Natural killer cell treated with Interleukin-12 subunit alpha and Interleukin-12 subunit beta and Interleukin-15 and Interleukin-18, amount 100 ng/mL, for 72 hours (primary cell): ENCODE data around the gene NUP153. TPM values are rescaled to one million over a fixed set of nuclear protein-coding genes. Genes with fewer than 3 reads are reported as not detected.

Experiments
- ATAC-seq, 2 donors: fragments of 150-1000 bp; cut with Tn5 transposase in 1 of 2; sonication (Bioruptor Pico), chemical (Tn5 transposase) in 1 of 2; 2 replicates each; pipeline ENCODE4 v1.10.0; 2021
- DNase-seq: peaks from one replicate; pipeline ENCODE4 v3.0.0; 2022; ENCODE audit warnings: low spot score
- H3K27ac Mint-ChIP-seq, 2 donors: 1 replicate in 1 of 2; 2 replicates in 1 of 2; pipeline ENCODE4 v1.8.0; 2022; ENCODE audit warnings: mixed read lengths in 2 of 2, mild to moderate bottlenecking in 1 of 2, moderate library complexity in 1 of 2
- H3K27me3 Mint-ChIP-seq, 2 donors: 1 replicate in 1 of 2; 2 replicates in 1 of 2; pipeline ENCODE4 v1.8.0; 2022; ENCODE audit warnings: mixed read lengths in 2 of 2
- H3K36me3 Mint-ChIP-seq: one replicate; pipeline ENCODE4 v1.8.0; 2022; ENCODE audit warnings: mixed read lengths
- H3K4me1 Mint-ChIP-seq, 2 donors: 1 replicate in 1 of 2; 2 replicates in 1 of 2; pipeline ENCODE4 v1.8.0; 2022; ENCODE audit warnings: low read depth in 2 of 2, mixed read lengths in 2 of 2, mild to moderate bottlenecking in 1 of 2
- H3K4me3 Mint-ChIP-seq: one replicate; pipeline ENCODE4 v1.8.0; 2022; ENCODE audit warnings: mixed read lengths
- H3K9me3 Mint-ChIP-seq: 2 replicates; pipeline ENCODE4 v1.8.0; 2022; ENCODE audit warnings: mixed read lengths
- total RNA-seq, 2 donors: library from RNA; stranded (reverse); gene quantifications; one replicate each; pipeline ENCODE4 v1.2.3, GENCODE V29; 2022

Gene NUP153
- total RNA-seq, 2 donors from 2014 or later: 76.6 to 117 TPM

DNA sequence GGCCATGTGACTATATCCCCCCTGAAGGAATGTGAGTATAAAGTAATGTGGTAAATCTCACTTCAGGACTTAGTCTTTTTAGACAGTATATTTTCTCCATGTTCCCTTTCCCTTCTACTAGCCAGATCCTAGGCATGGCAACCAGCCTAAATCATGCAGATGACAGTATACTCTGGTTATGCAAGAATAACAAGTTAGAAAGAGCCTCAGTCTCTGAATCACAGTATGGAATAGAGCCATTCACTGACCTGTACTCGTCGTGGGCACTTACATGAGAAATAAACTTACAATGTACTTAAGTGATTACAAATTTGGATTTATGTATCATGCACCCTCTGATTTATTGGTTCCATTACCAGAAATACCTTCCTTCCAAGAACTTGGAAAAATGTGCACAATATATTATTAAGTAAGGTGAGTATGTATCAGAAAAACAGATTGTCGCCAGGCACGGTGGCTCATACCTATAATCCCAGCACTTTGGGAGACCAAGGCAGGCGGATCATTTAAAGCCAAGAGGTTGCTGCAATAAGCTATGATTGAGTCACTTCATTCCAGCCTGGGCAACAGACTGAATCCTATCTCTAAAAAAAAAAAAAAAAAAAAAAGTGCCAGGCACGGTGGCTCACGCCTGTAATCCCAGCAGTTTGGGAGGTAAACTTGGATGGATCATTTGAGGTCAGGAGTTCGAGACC lies 131.7 kb downstream of the NUP153 start:
- H3K4me1 Mint-ChIP-seq: no peaks in the 10 kb centered on the region
- no peak for ATAC-seq
- H3K4me3 Mint-ChIP-seq: no peak overlapping the region
- H3K36me3 Mint-ChIP-seq: peaks cover 13% of the 10 kb centered on the region
- DNase-seq: no peak
- H3K27ac Mint-ChIP-seq: no peak overlapping the region
- H3K9me3 Mint-ChIP-seq: peaks cover 6% of the 10 kb centered on the region
- peaks cover 18 to 38% of the 10 kb centered on the region in 2 donors for H3K27me3 Mint-ChIP-seq

DNA sequence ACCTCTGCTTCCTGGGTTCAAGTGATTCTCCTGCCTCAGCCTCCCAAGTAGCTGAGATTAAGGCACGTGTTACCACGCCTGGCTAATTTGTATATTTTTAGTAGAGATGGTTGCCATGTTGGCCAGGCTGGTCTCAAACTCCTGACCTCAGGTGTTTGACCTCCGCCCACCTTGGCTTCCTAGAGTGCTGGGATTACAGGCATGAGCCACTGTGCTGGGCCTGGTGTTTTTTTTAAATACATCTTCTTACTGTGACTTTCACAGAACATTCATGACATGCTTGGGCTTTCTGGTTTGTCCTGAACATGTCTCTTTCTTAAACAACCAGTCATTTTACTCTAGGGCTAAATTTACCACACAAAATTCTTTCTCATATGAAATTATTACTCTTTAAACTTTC lies 141.3 kb downstream of the NUP153 start:
- H3K27me3 Mint-ChIP-seq: peaks cover 7 to 11% of the 10 kb centered on the region in 2 donors
- H3K27ac Mint-ChIP-seq: no peak overlapping the region
- ATAC-seq (no peak), DNase-seq (no peak)
- no peak overlapping the region for H3K4me3 Mint-ChIP-seq
- H3K4me1 Mint-ChIP-seq: no peaks in the 10 kb centered on the region
- no peaks in the 10 kb centered on the region for H3K9me3 Mint-ChIP-seq
- no peaks in the 10 kb centered on the region for H3K36me3 Mint-ChIP-seq

Other genes starting within 250 kb of the NUP153 start
- gene FAM8A1, start 106.6 kb downstream of the NUP153 start, total RNA-seq: 1 to 10 TPM; 3.3 to 7.1 TPM